HG03064 (cell line): ENCODE results near the gene PCDH9.

Source experiments
- ATAC-seq: cut with Tn5 transposase; IDR thresholded peaks from one replicate; pipeline ENCODE4 v1.9.1; 2021; ENCODE audit warnings: low read depth; ENCODE audit not compliant: unreplicated experiment

Gene PCDH9

DNA sequence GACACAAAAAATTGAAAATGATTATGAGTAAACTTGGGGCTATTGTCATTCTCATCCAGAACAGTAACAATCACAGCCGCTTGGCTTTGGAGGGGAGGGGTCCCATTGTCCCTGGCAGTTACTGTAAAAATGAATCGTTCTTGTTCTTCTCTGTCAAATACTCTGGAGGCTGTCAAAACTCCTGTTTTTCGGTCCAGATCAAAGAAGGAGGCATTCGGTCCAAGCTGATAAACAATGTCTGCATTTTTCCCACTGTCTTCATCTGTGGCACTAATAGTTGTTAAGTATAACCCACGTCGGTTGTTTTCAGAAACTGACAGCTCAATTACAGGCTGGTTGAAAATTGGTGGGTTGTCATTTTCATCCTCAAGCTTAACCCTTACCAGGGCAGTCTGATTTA is 3.4 kb downstream of the PCDH9 start:
- ATAC-seq: no peak

DNA sequence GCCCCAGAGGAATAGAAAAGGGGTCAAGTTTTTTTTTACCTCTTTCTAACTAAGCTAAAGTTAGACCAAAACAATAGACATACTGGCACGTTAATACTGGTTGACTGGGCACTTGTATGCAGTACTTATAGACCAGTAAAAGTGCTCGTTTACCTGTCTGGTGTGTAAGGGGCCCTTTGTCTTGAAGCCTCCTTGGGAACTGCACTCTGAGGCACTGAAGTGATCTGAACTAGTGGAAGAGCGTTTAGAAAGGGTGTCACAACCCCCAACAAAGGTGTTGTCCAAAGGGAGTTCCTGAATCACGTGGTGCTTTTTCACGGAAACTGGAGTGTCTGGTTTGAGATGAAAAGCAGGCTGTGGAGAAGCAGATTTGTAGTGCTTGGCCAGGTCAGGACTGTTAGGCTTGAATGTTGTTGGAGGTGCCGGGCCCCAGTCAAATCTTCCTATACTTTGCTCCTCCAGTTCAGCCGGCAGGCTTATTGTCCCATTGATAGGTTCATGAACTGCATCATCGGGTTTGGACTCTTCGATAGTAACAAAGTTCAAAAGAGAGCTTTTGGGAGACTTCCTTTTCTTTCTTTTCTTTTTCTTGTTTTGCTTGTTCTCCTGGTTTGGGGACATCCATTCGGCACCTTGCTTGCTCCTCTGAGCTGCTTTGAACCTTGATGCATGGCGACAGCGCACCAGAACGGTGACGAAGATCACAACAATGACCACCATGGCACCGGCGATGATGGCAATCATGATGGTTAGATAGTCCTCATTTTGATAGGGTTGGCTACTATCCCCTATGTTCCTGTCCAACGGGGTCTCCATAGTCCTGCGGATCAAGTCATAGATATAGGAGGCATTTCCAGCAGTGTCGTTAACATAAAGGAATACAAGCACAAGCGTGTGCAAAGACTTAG is 4.6 kb downstream of the PCDH9 start:
- ATAC-seq: no peak

GRCh38 chr13:67224148-67224846 is 5.8 kb downstream of the PCDH9 start:
- peak; percentile 55 for ATAC-seq

DNA sequence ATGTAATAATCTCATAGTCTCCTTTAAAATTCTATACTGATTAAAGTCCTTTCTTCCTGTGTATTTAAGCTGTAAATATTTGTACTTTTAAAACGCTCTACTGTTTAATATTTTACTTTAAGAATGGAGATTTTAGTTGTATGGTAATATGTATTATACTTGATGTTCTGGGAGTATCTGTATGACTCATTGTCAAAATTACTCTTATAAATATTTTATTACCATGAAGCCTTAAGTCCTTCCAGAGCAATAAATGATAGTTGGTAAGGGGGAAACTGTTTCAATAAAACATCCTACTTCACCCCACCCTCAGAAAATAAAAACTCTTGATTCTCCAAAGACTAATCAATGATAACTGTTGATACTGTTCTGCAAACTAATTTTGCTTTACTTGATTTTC is 6.4 kb downstream of the PCDH9 start:
- no peak for ATAC-seq

DNA sequence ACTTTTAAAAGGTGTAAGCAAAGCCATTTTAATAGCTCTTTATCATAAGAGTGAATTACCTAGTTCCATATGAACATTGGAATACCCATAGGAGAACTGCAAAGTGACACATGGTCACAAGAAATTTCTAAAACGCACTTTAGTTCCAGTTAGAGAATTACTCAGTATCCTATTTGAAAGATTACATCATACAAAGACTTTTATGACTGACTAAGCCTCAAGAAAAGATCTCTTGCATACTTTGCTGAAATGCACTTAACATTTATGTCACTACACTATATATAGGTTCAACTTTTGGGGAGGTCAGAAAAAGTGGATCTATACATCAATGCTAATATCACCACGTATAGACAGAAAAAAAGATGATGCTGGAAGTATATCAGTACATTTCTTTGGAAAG is 7.1 kb downstream of the PCDH9 start:
- ATAC-seq: no peak

GRCh38 chr13:67221630-67222226 is 8.4 kb downstream of the PCDH9 start:
- ATAC-seq: no peak

GRCh38 chr13:67219113-67219512 is 11.0 kb downstream of the PCDH9 start:
- no peak for ATAC-seq

DNA sequence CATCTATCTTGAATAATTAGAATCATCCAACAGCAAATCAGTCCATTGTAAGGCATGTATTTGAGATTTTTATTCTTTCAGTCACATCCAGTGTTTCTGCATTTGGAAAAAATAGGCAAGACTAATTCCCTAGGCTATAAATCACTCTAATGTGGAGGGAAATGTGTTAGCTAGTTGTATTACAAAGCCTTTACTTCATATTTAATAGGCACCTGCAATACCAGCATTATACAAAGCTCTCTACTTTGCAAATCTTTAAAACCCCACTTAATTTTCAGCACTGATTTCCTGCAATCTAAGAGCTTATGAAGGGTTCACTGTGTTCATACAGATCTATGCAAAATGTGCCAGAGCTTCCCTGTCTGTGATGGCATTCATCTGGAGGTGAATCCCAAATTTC is 12.3 kb downstream of the PCDH9 start:
- no peak for ATAC-seq

- ATAC-seq: no peak
Observed at GRCh38 chr13:67216864-67217263, 13.3 kb downstream of the PCDH9 start.

- ATAC-seq: no peak
Observed at GRCh38 chr13:67210208-67210607, 19.9 kb downstream of the PCDH9 start.

DNA sequence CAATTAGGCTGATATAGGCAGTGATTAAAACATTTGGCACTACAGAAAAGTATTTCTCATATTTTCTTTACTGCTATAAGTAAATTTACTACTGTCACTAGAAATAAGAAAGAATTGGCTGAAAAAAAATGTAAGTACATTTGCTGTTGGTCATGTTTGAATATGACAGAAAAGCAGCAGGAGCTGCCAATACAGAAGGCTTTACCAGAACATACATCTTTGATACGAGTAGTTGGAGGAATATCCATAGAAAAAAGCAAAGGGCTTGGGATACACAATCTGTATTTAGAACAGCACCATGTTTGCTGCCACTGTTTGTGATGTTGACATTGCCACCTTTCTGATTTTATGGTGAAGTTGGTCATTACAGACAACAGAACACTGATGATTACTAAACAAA is 21.6 kb downstream of the PCDH9 start:
- ATAC-seq: no peak

GRCh38 chr13:67204764-67205163 is 25.4 kb downstream of the PCDH9 start:
- no peak for ATAC-seq

GRCh38 chr13:67200605-67201004 is 29.5 kb downstream of the PCDH9 start:
- no peak for ATAC-seq

- ATAC-seq: no peak
Observed at GRCh38 chr13:67200183-67200582, 30.0 kb downstream of the PCDH9 start.

- no peak for ATAC-seq
Observed at GRCh38 chr13:67197704-67198103, 32.4 kb downstream of the PCDH9 start.

DNA sequence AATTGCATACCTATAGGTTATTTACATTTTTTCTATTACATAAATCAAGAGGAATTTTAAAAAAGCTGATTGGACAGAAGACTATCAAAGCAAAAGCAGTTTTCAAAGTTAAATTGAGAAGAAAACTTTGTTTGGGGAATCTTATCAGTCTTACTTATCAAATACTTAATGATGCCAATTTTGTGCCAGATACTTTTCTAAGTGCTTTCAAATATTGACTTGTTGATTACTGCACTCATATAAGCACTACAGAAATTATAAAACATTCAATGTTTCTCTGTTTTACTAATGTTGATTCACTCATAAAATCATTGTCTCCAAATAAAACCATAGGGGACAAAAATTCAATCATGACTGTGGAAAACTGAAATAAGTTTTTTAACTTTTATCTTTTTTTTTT is 36.2 kb downstream of the PCDH9 start:
- no peak for ATAC-seq

GRCh38 chr13:67192751-67193150 is 37.4 kb downstream of the PCDH9 start:
- ATAC-seq: no peak

DNA sequence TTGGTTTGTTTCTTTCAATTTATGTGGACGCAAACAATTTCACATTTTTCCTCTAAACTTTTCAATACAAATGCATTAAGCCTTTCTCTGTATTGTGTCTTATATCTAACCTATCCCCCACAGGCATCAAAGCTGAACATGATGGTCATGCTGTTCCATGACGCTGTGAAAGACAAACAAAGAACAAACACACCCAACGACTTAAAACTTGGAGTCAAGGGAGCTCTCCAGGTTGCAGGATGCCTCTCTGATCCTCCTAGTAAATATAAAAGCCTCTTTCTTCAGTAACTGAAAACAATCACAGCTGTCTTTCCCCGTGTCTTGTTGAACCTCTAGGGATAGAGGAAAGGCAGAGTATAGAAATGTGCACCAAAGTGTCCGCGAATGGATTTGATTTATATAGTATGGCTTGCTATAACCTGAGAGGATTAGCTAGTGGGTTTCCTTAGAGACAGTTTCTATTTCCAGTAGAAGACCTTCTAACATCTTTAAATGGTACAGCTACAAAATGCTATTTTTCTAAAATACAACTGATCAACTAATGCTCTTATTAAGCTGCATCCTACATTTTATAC is 43.1 kb downstream of the PCDH9 start:
- no peak for ATAC-seq

DNA sequence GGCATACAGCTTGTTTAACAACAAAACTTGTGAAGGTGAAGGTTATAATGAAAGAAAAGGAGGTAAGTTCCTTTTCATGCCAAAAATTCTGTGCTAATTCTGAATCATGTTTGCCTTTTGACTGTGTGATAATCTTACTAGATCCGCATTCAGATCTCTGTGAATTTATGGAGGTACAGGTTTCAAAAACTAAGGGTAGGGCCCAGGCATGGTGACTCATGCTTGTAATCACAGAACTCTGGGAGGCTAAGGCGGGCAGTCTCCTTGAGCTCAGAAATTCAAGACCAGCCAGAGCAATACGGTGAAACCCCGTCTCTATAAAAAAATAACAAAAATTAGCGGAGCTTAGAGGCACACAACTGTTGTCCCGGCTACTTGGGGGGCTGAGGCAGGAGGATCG is 45.9 kb downstream of the PCDH9 start:
- no peak for ATAC-seq

GRCh38 chr13:67183151-67183550 is 47.0 kb downstream of the PCDH9 start:
- no peak for ATAC-seq

GRCh38 chr13:67175836-67176459 is 54.2 kb downstream of the PCDH9 start:
- no peak for ATAC-seq
